Epithelial cell of umbilical artery (primary cell): ENCODE measurements around the gene TMEM41A. TPM values are rescaled to one million over a fixed set of nuclear protein-coding genes. Genes with fewer than 3 reads are reported as not detected.

ENCODE experiments used
- total RNA-seq: library from RNA; depleted of rRNA; stranded (reverse); fragments of >200 nt; gene quantifications from 2 replicates; pipeline ENCODE4 v1.2.3, GENCODE V29; 2014

The TMEM41A gene
- total RNA-seq, result 9.4 and 11.2 TPM in 2 replicates

DNA sequence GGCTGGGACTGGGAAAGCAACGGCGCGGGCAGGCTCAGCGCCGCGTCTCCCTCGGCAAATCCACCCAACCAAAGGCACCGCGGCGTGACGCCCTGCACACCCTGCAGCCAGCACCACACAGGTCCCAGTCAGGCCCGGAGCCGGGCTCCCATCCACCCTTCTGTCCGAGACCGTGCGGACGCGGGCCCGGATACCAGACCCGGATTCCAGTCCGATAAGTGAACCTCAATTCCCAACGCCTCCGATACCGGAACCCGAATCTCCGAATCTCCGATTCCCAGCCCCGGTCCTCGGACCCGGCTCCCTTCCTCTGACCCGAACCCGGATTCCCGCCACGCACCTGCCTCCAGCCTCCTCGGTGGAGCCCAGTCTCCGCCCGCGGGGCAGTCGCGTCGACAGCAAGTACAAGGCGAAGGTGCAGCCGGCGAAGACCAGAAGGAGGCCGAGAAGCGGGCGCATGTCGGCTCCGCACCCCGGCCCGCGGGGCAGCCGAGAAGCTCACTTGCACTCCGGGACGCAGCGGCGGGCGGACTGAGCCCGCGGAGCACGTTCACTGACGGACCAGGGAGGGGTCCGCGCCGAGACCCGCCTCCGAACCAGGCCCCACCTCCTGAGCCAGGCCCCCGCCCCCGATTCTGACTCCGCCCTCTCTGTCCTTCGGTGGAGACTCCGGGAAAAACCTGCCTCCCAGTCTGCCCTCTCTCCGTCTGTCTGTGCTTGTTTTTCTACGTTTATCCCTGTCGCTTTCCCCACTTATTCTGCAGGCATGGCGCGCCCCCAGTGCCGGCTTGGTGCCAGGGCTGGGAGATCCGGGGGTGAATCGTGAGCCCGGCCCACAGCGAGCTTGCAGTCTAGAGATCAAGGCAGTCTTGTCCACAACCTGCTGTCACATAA is at the start of gene TMEM41A:
TSS of gene TMEM41A (minus strand) at position 533 of the 894 bp plus-strand sequence. CDS start at position 459, 74 bp downstream.

Other genes starting within 250 kb of the TMEM41A start
- gene EHHADH, start 245.0 kb downstream of the TMEM41A start, total RNA-seq, result 2.9 and 16.1 TPM in 2 replicates
- 19.5 and 24.5 TPM in 2 replicates for gene MAP3K13, start 135.9 kb downstream of the TMEM41A start, total RNA-seq
- gene LIPH, start 53.6 kb upstream of the TMEM41A start, total RNA-seq, result not detected in 2 replicates
- 39.0 and 60.6 TPM in 2 replicates for gene SENP2, start 87.3 kb upstream of the TMEM41A start, total RNA-seq